Right atrium auricular region (tissue), 2 donors: Measurements from ENCODE around the gene EEF2. TPM values are rescaled to one million over a fixed set of nuclear protein-coding genes. Genes with fewer than 3 reads are reported as not detected.

Experiments used
- DNase-seq: peaks from one replicate; pipeline ENCODE4 v3.0.0-alpha.2; 2019; ENCODE audit warnings: low spot score
- H3K27ac ChIP-seq, 2 donors: fragments of 200-600 bp; sonication (generic); 1 replicate in 1 of 2; 2 replicates in 1 of 2; pipeline ENCODE4 v1.5.1; 2016 to 2019
- H3K27me3 ChIP-seq, 2 donors: fragments of 200-600 bp; sonication (generic); one replicate each; pipeline versions ENCODE4 v1.5.1 to v1.6.0; 2017 to 2019
- H3K36me3 ChIP-seq: fragments of 200-600 bp; sonication (generic); one replicate; pipeline ENCODE4 v1.5.1; 2016
- H3K4me1 ChIP-seq, 2 donors: fragments of 200-600 bp; sonication (generic); one replicate each; pipeline versions ENCODE4 v1.5.1 to v1.6.0; 2017 to 2019
- H3K4me3 ChIP-seq, 2 donors: fragments of 200-600 bp; sonication (generic); 1 replicate in 1 of 2; 2 replicates in 1 of 2; pipeline ENCODE4 v1.5.1; 2017 to 2019; ENCODE audit warnings: mild to moderate bottlenecking in 1 of 2, moderate library complexity in 1 of 2
- H3K9me3 ChIP-seq, 2 donors: fragments of 200-600 bp; sonication (generic); one replicate each; pipeline ENCODE4 v1.5.1; 2019
- CTCF ChIP-seq, 2 donors: fragments of 200-600 bp; sonication (generic); IDR thresholded peaks; one replicate each; pipeline ENCODE4 v1.5.1; 2019; ENCODE audit warnings: antibody characterized with exemption in 2 of 2
- total RNA-seq, 2 donors: library from RNA; depleted of rRNA; stranded (reverse); fragments of >200 nt; gene quantifications; one replicate each; pipeline ENCODE4 v1.1.0, GENCODE V29; 2016

Gene EEF2
- total RNA-seq, 2 donors from 2014 or later: 1,205 to 1,737 TPM

DNA sequence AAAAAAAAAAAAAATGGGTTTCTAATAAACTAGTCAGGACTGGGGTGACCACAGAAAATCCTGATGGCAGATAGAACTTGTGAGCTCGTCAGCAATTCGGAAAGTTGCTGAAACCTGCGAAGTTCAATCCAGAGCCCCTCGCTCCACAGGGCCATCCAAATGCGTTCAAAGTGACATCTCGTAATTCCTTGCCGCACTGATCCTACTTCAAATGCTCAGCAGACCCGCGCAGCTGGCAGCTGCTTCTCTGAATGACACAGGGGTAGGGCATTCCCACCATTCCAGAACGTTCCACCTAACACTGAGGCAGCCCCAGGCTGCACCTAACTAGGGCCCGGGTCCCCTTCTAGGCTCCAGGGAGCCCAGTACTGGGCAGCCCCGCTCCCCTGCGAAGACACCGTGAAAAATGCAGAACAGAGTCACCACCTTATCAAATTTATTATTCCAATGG is 9.6 kb downstream of the EEF2 start:
- no peak for DNase-seq
- H3K27me3 ChIP-seq: no peaks in the 10 kb centered on the region
- H3K36me3 ChIP-seq: peaks cover 58% of the 10 kb centered on the region
- H3K4me1 ChIP-seq: peaks cover 0 to 5% of the 10 kb centered on the region in 2 donors
- H3K4me3 ChIP-seq: no peak overlapping the region
- H3K27ac ChIP-seq: no peak overlapping the region
- no peak for TF ChIP-seq CTCF (IDR thresholded peaks at IDR 0.05)
- no peaks in the 10 kb centered on the region for H3K9me3 ChIP-seq

- Histone ChIP-seq H3K27ac (no peak overlapping the region), H3K27me3 (no peaks in the 10 kb centered on the region), H3K36me3 (peaks cover 53% of the 10 kb centered on the region), H3K9me3 (no peaks in the 10 kb centered on the region), H3K4me1 (peaks cover 0 to 6% of the 10 kb centered on the region in 2 donors), H3K4me3 (no peak overlapping the region)
- no peak for DNase-seq
- no peak for TF ChIP-seq CTCF (IDR thresholded peaks at IDR 0.05)
Observed at GRCh38 chr19:3975144-3975543, 10.1 kb downstream of the EEF2 start.

- Histone ChIP-seq H3K4me1 (peaks cover 0 to 48% of the 10 kb centered on the region in 2 donors), H3K9me3 (no peaks in the 10 kb centered on the region), H3K36me3 (peaks cover 40% of the 10 kb centered on the region), H3K4me3 (peak within 1 kb of the TSS; percentile 95 to 99), H3K27ac (peak within 1 kb of the TSS; percentile 99 to 100), H3K27me3 (no peaks in the 10 kb centered on the region)
- TF ChIP-seq CTCF (IDR thresholded peaks at IDR 0.05): peak in 1 of 2 donors; percentile 18
- peak; percentile 99 for DNase-seq
Observed at GRCh38 chr19:3970808-3971598, 14.3 kb downstream of the EEF2 start, which contains the start of gene DAPK3. Gene DAPK3 (minus strand): TSS chr19:3971099. CDS start chr19:3969735, 1,364 bp downstream.

DNA sequence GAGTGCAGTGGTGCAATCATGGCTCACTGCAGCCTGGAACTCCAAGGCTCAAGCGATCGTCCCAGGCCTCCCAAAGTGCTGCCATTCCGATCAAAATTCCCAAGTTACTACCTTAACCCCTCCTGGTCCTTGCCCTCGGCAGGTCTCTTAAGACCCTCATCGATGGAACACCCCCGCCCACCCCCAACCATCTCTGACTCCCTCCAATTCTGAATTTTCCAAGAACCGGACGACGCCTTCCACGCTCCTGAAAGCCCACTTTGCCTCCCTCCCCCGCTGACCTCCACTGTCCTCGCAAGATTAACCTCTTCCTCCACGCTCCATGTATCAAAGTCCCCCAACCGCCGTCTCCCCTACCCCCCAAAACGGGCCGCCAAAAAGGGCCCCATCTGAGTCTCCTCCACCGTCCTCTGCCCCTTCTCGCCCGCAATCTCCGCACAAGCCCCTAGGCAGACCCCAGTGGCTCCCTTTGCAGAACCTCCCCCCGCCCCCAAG is 14.9 kb downstream of the EEF2 start:
- Histone ChIP-seq H3K27me3 (no peaks in the 10 kb centered on the region), H3K27ac (peak overlapping the region; percentile 99 to 100), H3K4me3 (peak overlapping the region; percentile 95 to 99), H3K4me1 (peaks cover 0 to 54% of the 10 kb centered on the region in 2 donors), H3K36me3 (peaks cover 40% of the 10 kb centered on the region), H3K9me3 (no peaks in the 10 kb centered on the region)
- no peak for TF ChIP-seq CTCF (IDR thresholded peaks at IDR 0.05)
- no peak for DNase-seq

- H3K27me3 ChIP-seq: no peaks in the 10 kb centered on the region
- peak overlapping the region; percentile 99 to 100 for H3K27ac ChIP-seq
- H3K9me3 ChIP-seq: no peaks in the 10 kb centered on the region
- peak overlapping the region; percentile 95 to 99 for H3K4me3 ChIP-seq
- H3K4me1 ChIP-seq: peaks cover 0 to 59% of the 10 kb centered on the region in 2 donors
- no peak for DNase-seq
- peak in 1 of 2 donors; percentile 23 for TF ChIP-seq CTCF (IDR thresholded peaks at IDR 0.05)
- peaks cover 42% of the 10 kb centered on the region for H3K36me3 ChIP-seq
Observed at GRCh38 chr19:3969435-3970312, 15.6 kb downstream of the EEF2 start.
